Right lobe of liver (tissue), 6 donors: ENCODE measurements around the gene DTNB. TPM values are rescaled to one million over a fixed set of nuclear protein-coding genes. Genes with fewer than 3 reads are reported as not detected.

Source experiments
- ATAC-seq, 4 donors: fragments of 200-7000 bp; cut with Tn5 transposase; one replicate each; pipeline ENCODE4 v1.9.1; 2020; ENCODE audit warnings: mild to moderate bottlenecking in 4 of 4, moderate library complexity in 4 of 4
- DNase-seq, 3 donors: peaks; one replicate each; pipeline ENCODE4 v3.0.0-alpha.2; 2020
- H3K27ac ChIP-seq, 3 donors: fragments of 200-600 bp; one replicate each; pipeline ENCODE4 v1.8.0; 2022
- H3K27me3 ChIP-seq, 2 donors: fragments of 200-600 bp; one replicate each; pipeline ENCODE4 v1.8.0; 2022
- H3K36me3 ChIP-seq, 4 donors: fragments of 200-600 bp; sonication (generic) in 1 of 4; one replicate each; pipeline versions ENCODE4 v1.5.1 to v1.8.0; 2017 to 2022; ENCODE audit warnings: control low read depth in 1 of 4
- H3K4me1 ChIP-seq, 4 donors: fragments of 200-600 bp; sonication (generic) in 1 of 4; one replicate each; pipeline versions ENCODE4 v1.5.1 to v1.8.0; 2017 to 2022; ENCODE audit warnings: control low read depth in 1 of 4
- H3K4me3 ChIP-seq, 3 donors: fragments of 200-600 bp; one replicate each; pipeline ENCODE4 v1.8.0; 2022
- H3K9me3 ChIP-seq, 4 donors: fragments of 200-600 bp; sonication (generic) in 1 of 4; one replicate each; pipeline versions ENCODE4 v1.5.1 to v1.8.0; 2017 to 2022; ENCODE audit warnings: control low read depth in 1 of 4
- POLR2A ChIP-seq: fragments of 450-650 bp; IDR thresholded peaks from one replicate; pipeline ENCODE4 v1.6.1; 2017; ENCODE audit warnings: antibody characterized with exemption, mild to moderate bottlenecking
- WGBS: methylation state at CpG from one replicate; pipeline ENCODE4 v1.1.6; 2018; ENCODE audit warnings: low coverage, low lambda C conversion rate; ENCODE audit not compliant: insufficient coverage; ENCODE audit errors: missing lambda C conversion rate; 5-methylcytosine and 5-hydroxymethylcytosine counted together
- intact Hi-C, 2 donors: fragments of 100-400 bp; cut with DNase I; formaldehyde crosslinking; loops; one replicate each; pipeline versions ENCODE4 v1.11.2 to v1.14.1; 2022
- total RNA-seq, 6 experiments: library from RNA; depleted of rRNA in 2 of 6; stranded (reverse); fragments of >200 nt in 2 of 6; fragmentation: NEBNext Ultra II Directional in 3 of 6; extraction: Animal tissue kit (Norgen Biotek cat#: 25700) in 3 of 6; gene quantifications; one replicate each; pipeline versions ENCODE4 v1.1.0 to v1.2.4, GENCODE V29; 2016 to 2023
- TF ChIP-seq, protein P1 (sequence below), 4 donors: fragments of 200-600 bp in 3 of 4; fragments of 450-650 bp in 1 of 4; IDR thresholded peaks; one replicate each; pipeline versions ENCODE4 v1.5.1 to v1.8.0; 2016 to 2022; ENCODE audit warnings: antibody characterized with exemption in 4 of 4, mild to moderate bottlenecking in 2 of 4
- donor health status: DM: no; HTN: yes; CAD: no.
- donor health status: DM: no; HTN: no; CAD: no.
- donor health status: DM: no; HTN: no; CAD: no.
- donor health status: DM: no; HTN: yes; CAD: no.
- donor health status: DM: no; HTN: yes; CAD: no.

The DTNB gene
- total RNA-seq, 6 experiments from 2014 or later = 7.0 to 10.3 (median 8.8) TPM

- WGBS = 100% methylated on average over 1 of the region's 5 CpGs
- Histone ChIP-seq H3K4me1 (peaks cover 0 to 15% (median 1%) of the 10 kb centered on the region in 4 donors), H3K27ac (no peak overlapping the region), H3K9me3 (no peaks in the 10 kb centered on the region), H3K36me3 (no peaks in the 10 kb centered on the region), H3K27me3 (no peaks in the 10 kb centered on the region), H3K4me3 (no peak overlapping the region)
- intact Hi-C loops = no loop called here
- DNase-seq (no peak), ATAC-seq (no peak)
- TF ChIP-seq, protein P1, sequence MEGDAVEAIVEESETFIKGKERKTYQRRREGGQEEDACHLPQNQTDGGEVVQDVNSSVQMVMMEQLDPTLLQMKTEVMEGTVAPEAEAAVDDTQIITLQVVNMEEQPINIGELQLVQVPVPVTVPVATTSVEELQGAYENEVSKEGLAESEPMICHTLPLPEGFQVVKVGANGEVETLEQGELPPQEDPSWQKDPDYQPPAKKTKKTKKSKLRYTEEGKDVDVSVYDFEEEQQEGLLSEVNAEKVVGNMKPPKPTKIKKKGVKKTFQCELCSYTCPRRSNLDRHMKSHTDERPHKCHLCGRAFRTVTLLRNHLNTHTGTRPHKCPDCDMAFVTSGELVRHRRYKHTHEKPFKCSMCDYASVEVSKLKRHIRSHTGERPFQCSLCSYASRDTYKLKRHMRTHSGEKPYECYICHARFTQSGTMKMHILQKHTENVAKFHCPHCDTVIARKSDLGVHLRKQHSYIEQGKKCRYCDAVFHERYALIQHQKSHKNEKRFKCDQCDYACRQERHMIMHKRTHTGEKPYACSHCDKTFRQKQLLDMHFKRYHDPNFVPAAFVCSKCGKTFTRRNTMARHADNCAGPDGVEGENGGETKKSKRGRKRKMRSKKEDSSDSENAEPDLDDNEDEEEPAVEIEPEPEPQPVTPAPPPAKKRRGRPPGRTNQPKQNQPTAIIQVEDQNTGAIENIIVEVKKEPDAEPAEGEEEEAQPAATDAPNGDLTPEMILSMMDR (IDR thresholded peaks at IDR 0.05) = no peak
- TF ChIP-seq POLR2A = no peak
Observed at GRCh38 chr2:25374827-25375226, 298.6 kb downstream of the DTNB start.

DNA sequence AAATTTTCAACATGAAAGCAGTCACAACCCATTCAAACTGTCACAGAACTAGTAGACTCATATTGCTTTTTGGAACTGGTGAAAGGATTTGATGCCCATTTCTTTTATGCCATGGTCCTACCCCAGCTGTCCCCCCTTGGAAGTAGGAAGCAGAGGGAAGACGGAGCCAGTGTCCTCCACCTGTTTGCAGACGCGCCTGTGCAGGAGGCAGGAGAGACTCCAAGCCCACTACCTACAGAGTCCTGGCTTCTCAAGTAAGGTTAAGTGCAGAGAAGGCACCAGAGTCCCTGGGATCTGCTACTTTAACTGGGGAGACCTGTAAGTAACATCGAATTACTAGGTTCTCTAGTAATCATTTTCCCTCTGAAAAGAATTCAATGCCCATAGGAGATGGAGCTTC is 299.0 kb downstream of the DTNB start:
- H3K4me3 ChIP-seq = no peak overlapping the region
- no peak for DNase-seq
- ATAC-seq = no peak
- no peaks in the 10 kb centered on the region for H3K36me3 ChIP-seq
- TF ChIP-seq, protein P1 (IDR thresholded peaks at IDR 0.05) = no peak
- no peak for TF ChIP-seq POLR2A
- H3K27ac ChIP-seq = no peak overlapping the region
- peaks cover 0 to 15% (median 1%) of the 10 kb centered on the region in 4 donors for H3K4me1 ChIP-seq
- no peaks in the 10 kb centered on the region for H3K9me3 ChIP-seq
- 97% methylated on average over 4 of the region's 4 CpGs for WGBS
- no peaks in the 10 kb centered on the region for H3K27me3 ChIP-seq
- intact Hi-C loops = no loop called here

DNA sequence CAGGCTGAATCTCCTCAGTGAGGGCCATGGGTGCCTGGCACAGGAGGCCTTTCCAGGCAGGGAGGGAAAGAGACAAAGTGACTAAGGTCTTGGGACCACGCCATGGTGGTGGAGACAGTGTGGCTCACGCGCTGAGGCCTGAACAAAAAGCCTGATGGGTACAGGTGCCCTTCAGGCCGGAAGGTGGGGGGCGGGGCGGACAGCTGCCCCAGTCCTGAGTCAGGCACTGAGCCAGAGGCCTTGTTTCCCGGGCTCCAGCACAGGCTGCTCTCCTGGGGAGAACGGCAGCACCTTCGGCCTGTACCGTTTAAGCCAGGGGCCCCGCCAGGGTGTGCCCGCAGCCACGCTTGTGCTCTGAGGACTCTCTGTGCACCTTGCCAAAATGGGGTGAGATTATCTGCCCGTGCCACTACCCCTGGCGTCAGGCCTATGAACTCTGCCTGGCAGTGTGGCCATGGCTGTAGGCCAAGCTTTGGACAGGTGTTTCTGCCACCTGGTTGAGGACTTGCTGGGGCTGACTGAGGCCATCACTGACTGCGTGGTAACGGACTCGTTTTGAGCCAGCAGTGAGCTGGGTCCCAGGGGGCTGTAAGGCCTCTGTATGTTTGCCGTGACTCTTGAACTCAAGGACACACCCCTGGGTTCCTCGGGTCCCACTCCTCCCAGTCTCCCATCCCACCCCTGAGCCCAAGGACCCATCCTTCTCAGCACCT is 300.0 kb downstream of the DTNB start:
- peak; percentile 73 to 87 (median 85) for DNase-seq
- ATAC-seq = peak; percentile 68 to 83 (median 74)
- no peak overlapping the region for H3K27ac ChIP-seq
- TF ChIP-seq, protein P1 (IDR thresholded peaks at IDR 0.05) = peak in 2 of 4 donors; percentile 16 to 26
- TF ChIP-seq POLR2A = no peak
- H3K4me1 ChIP-seq = peaks cover 0 to 15% (median 1%) of the 10 kb centered on the region in 4 donors
- no peaks in the 10 kb centered on the region for H3K9me3 ChIP-seq
- H3K4me3 ChIP-seq = peak overlapping the region in 1 of 3 donors; percentile 19
- H3K27me3 ChIP-seq = no peaks in the 10 kb centered on the region
- no CpG with 5 or more reads among the region's 20 CpGs for WGBS
- intact Hi-C loops = no loop called here
- H3K36me3 ChIP-seq = no peaks in the 10 kb centered on the region

- ATAC-seq (no peak), DNase-seq (no peak)
- Histone ChIP-seq H3K4me1 (peaks cover 0 to 15% (median 1%) of the 10 kb centered on the region in 4 donors), H3K9me3 (no peaks in the 10 kb centered on the region), H3K4me3 (no peak overlapping the region), H3K36me3 (no peaks in the 10 kb centered on the region), H3K27ac (no peak overlapping the region), H3K27me3 (no peaks in the 10 kb centered on the region)
- intact Hi-C loops = no loop called here
- TF ChIP-seq, protein P1 (IDR thresholded peaks at IDR 0.05) = no peak
- no peak for TF ChIP-seq POLR2A
- WGBS = 59% methylated on average over 12 of the region's 25 CpGs
Observed at GRCh38 chr2:25372405-25373268, 300.7 kb downstream of the DTNB start.
